HG03175 (cell line): ENCODE measurements around the gene TRIM7.
"Not testable (repeated sequence)": the region's sequence is repeated elsewhere in the genome, so short reads cannot be mapped to it uniquely, and the experiment has no call there.

Experiments
- ATAC-seq: cut with Tn5 transposase; IDR thresholded peaks from one replicate; pipeline ENCODE4 v1.9.1; 2021; ENCODE audit warnings: mild to moderate bottlenecking, moderate library complexity; ENCODE audit not compliant: unreplicated experiment

The TRIM7 gene

DNA sequence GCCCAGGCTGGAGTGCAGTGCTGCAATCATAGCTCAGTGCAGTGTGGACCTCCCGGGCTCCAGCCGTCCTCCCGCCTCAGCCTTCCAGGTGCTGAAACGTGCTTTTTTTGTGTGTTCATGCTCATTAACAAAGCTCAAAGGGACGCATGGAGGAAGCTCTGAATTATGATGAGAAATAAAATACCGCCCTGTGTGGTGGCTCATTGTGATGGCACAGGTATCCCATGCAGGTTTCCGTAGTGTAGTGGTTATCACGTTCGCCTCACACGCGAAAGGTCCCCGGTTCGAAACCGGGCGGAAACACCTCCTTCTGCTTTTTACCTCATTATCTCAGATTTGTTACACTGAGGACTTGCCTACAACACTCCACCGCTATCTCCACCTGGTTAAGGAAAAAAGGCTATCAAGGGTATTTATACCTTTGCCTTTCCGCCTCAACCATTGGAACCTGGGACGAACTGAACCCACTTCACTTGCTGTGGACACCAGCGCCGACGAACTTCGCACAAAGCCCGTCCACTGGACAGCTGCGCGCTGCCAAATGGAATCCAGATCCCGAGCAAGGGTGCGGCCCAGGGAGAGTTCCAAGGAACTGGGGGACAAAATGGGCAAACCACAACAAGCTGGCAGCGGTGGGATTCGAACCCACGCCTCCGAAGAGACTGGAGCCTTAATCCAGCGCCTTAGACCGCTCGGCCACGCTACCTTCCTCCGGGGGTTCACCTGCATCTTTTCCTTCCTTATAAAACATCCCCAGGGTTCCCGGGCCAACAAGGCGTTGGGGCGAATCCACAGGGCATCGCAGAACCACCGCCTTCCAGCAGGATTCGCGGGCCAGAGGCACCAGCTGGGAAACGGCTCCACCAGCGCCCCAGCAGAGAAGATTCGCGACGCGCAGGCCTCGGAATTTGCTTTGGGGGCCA, 31.3 kb downstream of the TRIM7 start:
- ATAC-seq = peak; percentile 59

DNA sequence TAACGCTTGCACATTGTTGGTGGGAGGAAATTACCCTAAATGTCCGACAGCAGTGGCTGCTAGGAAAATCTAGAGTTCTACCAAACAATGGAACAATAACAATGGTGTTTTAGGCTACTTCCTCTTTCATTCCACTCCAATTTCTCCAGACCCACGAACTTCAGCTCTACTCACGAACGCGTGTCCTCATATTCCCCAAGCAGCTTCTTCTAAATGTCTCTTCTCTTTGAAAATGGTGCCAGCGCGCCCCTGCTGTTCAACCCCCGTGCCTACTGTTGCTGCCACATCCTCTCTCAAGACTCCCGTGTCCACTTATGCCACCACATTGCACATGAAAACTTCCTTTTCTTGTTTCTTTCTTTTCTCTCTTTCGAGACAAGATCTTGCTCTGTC, 32.0 kb downstream of the TRIM7 start:
- ATAC-seq = peak; percentile 25

DNA sequence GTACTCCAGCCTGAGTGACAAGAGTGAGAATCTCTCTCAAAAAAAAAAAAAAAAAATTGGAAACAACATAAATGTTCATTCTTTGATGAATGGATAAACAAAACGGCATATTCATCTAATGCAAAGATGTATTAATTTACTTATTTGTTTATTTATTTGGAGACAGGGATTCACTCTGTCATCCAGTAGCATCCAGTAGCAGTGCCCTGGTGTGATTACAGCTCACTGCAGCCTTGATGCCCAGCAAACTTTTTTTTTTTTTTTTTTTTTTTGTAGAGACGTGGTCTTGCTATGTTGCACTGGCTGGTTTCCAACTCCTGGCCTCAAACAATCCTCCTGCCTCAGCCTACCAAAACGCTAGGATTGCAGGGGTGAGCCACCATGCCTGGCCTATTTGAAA, 33.2 kb downstream of the TRIM7 start:
- no peak for ATAC-seq

DNA sequence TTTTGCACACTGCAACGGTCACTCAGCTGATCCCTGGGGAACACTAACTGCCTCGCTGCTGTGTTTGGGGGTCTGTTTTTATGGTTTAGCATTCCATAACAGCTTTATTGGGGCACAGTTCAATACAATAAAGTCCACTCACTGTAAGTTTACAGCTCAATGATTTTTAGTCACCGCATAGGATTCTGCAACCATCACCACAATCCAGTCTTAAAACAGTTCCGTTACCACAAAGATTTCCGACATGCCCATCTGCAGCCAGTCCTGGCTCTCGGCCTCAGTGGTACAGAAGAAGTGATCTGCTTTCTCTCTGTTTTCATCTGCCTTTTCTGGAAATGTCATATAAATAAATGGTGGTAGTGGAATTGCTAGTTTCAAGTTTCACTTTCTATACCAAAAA, 34.0 kb downstream of the TRIM7 start:
- no peak for ATAC-seq

DNA sequence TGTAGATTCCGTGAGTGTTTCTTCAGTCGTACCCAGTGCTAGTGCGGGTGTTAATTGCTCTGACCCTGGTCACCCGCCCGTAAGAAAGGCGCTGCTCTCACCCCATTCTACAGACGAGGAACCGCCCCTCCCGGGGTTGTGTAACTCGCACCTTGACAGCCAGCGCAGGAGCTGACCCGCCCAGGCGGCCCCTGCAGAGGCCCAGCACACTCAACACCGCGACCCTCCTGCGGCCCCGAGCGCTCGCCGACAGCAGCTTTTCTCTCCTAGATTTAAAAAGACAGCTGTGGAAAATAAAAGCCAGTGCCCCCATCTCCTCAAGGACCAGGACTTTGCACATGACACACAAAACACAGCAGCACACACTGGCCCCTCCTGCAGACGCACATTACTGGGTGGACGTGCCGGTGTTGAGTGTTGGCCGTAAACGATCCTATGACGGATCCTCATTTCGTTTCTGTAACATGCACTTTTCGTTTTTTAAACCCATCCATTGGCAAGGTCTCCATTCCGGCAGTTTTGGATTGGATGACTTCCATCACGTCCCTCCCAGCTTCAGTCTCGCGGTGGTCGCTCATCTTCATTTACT, 34.7 kb downstream of the TRIM7 start:
- no peak for ATAC-seq

DNA sequence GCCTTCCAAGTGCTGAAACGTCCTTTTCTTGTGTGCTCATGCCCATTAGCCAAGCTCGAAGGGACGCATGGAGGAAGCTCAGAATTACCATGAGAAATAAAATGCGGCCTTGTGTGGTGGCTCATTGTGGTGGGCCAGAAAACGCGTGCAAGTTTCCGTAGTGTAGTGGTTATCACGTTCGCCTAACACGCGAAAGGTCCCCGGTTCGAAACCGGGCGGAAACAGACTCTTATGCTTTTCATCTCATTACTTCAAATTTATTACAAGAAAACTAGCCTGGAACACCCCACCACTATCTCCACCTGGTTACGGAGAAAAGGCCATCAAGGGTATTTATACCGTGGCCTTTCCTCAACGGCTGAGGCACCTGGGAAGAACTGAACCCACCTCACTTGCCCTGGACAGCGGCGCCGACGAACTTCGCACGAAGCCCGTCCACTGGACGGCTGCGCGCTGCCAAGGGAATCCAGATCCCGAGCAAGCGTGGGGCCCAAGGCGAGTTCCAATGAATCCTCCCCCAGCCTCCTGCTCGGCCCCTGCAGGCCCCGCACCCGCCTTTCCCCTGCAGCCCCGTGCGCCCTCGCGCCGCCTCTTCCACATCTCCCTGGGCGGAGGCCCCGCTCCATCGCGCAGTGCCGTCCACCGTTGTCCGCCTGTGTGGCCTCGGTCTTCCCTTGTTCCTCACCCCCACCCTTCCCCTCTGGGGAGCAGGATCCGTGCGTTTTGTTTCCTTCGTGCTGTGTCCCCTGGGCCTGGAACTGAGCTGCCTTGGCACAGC, 35.3 kb downstream of the TRIM7 start:
- ATAC-seq = peak; percentile 40

DNA sequence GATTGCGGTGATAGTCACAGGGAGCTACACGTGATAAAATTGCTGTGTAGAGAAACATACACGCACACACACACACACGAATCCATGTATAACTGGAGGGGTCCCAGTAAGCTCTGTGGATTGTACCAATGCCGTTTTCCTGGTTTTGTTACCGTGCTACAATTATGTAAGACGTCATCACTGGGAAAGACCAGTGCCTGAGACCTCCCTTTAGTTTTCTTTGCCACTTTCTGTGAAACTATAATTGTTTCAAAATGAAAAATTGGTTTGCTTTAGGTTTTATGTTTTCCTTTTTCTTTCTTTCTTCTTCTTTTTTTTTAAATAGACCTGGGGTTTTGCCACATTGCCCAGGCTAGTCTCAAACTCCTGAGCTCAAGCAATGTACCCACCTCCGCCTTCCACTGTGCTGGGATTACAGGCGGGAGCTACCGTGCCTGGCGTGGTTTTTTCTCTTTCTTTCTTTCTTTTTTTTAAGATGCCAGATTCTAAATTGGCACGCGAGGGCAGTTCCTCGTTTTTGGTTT, 36.3 kb downstream of the TRIM7 start:
- no peak for ATAC-seq

DNA sequence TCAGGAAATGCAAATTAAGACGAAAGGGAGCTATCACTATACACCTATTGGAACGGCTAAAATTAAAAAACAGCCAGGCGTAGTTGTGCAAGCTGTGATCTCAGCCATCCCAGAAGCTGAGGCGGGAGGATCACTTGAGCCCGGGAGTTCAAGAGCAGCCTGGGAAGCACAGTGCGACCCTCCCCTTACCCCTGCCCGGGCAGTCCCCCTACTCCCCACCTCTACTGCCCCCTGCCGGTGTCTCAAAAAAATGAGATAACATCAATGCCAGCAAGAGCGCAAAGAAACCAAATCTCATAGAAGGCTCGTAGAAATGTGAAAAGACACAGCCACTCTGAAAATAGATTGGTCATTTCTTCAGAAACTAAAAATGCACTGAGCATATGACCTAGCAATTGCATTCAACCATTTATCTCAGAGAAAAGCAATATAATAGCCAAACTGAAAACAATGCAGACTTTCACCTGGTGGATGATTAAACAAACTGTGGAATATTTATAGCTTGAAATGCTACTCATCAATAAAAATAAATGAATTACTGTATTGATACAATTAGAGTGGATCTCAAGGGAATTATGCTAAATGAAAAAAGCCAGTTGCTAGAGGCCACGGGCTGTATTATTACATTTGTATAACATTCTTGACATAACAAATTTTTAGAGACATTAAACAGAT, 37.0 kb downstream of the TRIM7 start:
- no peak for ATAC-seq

DNA sequence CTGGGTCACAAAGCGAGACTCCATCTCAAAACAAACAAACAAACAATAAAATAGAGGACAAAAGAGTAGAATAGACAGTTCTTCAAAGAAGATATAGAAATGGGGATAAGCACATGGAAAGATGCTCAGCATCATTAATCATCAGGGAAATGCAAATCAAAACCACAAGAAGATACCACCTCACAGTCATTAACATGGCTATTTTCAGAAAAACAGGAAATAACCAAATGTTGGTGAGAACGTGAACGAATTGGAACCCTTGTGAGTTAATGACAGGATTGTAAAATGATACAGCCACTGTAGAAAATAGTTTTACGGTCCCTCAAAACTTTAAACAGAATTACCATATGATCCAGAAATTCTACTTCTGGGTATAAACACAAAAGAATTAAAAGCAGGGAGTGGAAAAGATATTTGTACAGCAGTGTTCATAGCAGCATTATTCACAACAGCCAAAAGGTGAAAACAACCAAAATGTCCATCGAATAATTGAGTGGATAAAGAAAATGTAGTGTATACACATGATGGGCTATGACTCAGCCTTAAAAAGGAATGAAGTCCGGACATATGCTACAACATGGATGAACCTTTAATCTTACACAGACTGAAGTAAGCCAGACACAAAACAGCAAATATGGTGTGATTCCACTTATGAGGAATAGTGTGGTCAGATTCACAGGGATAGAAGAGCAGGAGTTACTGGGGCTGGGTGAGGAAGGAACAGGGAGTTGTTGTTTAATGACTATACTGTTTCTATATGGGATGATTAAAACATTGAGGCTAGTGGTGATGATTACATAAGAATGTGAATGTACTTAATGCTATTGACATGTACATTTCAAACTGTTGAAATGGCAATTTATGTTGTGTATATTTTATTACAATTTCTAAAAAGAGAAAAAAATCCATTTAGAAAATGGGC, 37.9 kb downstream of the TRIM7 start:
- ATAC-seq = no peak

DNA sequence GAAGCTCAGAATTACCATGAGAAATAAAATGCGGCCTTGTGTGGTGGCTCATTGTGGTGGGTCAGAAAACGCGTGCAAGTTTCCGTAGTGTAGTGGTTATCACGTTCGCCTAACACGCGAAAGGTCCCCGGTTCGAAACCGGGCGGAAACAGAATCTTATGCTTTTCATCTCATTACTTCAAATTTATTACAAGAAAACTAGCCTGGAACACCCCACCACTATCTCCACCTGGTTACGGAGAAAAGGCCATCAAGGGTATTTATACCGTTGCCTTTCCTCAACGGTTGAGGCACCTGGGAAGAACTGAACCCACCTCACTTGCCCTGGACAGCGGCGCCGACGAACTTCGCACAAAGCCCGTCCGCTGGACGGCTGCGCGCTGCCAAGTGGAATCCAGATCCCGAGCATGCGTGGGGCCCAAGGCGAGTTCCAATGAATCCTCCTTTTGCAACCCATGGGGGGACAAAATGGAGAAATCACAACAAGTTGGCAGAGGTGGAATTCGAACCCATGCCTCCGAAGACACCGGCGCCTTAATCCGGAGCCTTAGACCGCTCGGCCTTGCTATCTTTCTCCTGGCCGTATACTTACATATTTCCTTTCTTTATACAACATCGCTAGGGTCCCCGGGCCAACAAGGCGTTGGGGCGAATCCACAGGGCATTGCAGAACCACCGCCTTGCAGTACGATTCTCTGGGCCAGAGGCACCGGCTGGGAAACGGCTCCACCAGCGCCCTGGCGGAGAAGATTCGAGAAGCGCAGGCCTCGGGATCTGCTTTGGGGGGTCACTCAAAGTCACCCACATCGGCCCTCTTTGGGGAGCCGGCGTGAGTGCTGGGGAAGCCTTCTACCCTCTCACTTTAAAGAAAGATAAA, 40.7 kb downstream of the TRIM7 start:
- ATAC-seq = no peak

DNA sequence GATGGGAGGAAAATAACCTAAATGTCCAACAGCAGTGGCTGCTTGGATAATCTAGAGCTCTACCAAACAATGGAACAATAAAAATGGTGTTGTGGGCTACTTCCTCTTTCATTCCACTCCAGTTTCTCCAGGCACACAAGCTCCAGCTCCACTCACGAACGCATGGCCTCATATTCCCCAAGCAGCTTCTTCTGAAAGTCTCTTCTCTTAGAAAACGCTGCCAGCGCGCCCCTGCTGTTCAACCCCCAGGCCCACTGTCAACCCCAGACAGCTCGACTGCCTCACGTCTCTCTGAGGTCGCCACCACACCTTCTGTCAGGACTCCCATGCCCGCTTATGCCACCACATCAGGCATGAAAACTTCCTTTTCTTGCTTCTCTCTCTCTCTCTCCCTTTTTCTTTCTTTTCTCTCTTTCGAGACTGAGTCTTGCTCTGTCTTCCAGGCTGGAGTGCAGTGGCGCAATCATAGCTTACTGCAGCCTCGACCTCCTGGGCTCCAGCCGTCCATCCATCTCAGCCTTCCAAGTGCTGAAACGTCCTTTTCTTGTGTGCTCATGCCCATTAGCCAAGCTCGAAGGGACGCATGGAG, 41.4 kb downstream of the TRIM7 start:
- ATAC-seq = no peak

DNA sequence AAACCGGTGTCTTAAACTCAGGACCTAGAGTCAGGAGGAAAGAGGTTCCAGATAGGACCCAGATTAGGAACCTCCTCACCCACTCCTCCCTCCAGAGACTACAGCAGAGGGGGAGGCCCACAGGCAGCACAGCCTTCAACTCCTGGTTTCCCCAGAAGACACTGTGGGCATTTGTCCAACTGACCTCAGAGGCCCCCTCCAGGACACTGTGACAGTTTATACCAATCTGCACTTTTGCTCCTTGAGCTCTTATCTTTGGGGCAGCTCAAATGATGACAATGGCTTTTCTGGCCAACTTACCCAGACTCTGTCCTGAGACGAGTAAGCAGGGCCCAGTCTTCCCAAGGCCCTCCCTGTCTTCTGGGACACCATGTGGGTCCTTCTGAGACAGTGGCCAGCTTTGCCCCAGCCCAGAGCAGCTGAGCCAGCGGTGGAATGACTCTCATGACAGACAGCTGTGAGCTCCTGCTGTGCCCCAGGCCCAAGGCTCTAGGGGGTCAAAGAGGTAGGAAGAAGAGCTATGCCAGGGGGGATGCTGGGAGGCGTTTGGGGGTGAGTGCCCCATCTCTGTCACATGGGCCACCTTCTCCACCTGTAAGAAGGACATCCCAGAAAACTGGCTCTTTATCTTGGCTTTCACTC, 43.3 kb downstream of the TRIM7 start:
- no peak for ATAC-seq

DNA sequence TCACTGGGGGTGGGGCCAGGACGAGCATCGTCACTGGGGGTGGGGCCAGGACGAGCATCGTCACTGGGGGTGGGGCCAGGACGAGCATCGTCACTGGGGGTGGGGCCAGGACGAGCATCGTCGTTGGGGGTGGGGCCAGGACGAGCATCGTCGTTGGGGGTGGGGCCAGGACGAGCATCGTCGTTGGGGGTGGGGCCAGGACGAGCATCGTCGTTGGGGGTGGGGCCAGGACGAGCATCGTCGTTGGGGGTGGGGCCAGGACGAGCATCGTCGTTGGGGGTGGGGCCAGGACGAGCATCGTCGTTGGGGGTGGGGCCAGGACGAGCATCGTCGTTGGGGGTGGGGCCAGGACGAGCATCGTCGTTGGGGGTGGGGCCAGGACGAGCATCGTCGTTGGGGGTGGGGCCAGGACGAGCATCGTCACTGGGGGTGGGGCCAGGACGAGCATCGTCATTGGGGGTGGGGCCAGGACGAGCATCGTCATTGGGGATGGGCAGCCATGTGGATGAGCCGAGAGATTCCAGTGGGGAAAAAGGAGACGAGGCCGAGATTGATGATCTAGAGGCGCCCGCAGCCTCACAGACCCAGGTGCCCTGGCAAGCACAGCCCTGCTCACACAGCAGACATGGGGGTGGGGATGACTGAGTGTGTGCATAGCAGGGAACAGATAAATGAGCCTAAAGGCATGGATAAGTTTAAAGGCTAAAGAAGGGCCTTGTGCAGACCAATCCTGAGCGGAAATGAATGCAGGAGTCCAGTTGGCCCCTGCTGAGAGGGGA, 44.1 kb downstream of the TRIM7 start:
- not testable (repeated sequence) for ATAC-seq

DNA sequence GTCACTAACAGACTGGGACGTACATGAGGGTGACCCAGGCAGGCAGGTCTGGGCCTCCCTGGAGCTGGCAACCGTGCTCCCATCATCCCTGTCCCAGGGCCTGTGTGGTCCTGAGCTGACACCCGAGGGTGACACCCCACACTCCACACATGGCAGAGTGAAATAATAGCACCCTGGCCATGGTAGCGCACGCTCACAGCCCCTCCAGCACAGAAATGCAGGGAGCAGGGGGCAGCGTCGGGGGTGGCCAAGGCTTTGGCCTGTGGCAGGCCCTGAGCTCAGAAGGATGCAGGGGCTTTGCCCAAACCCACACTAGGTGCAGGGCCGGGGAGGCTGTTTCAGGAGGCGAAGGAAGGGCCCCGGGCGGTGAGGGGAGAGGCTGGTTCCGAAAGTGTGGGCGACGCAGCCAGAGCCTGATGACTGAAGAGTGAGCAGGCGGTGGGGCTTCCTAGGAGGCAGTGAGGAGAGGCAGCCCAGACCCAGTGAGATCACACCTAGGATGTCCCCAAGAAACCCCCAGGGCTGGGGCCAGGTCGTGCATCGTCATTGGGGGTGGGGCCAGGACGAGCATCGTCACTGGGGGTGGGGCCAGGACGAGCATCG, 44.7 kb downstream of the TRIM7 start:
- peak; percentile 43 for ATAC-seq

DNA sequence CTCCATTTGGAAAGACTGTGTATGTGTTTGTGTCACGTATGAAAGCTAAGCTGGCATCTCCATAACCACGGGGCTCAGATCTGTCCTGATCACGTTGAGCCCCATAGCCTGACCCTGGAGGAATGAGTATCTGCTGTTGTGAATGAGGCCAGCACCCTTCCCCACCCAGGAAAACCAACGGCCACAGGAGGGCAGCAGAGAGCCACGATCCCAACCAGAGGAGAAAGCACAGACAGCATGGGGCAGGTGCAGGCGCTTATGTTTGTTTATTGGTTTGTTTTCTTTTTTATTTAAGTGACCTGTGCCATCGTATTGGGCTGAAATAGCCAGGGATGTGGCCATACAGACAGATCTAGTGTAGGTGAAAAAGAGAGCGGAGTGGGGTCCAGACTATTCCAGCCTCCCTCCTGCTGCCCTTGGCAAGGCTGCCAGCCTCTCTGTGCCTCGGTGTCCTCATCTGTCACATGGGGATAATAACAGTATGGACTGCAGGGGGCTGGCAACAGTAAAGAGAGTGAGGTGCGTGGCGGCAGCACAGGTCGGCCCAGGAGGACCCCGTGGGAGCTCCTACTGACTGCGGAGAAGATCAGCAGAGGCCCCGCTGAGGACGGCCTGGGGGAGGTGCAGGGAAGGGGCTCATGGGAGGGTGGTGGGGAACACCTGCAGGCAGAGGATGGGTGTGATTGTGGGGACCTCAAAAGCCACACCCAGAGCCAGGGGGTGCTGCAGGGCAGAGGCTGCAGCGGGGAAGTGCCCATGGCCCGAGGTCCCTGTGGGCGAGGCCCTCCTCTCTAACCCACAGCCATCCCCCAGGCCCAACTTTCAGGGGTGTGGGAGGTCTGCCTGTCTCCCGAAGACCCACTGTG, 45.5 kb downstream of the TRIM7 start:
- ATAC-seq = no peak

DNA sequence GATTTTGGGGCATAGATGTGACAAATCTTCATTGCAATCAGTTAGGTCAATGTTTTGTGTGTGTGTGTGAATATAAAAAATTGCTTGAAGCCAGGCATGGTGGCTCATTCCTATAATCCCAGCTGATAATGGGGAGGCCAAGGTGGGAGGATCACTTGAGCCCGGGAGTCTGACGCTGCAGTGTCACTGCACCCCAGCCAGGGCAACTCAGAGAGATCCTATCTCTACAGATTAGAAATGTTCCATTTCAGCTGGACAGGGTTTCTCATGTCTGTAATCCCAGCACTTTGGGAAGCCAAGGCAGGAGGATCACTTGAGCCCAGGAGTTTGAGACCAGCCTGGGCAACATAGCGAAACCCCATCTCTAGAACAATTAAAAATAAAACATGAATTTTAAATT, 46.1 kb downstream of the TRIM7 start:
- no peak for ATAC-seq
